ENCODE measurements around the gene NBDY.
A peak's percentile ranks its signal among the peaks of the same experiment; 100 is the strongest.
"Not testable (repeated sequence)": the region's sequence is repeated elsewhere in the genome, so short reads cannot be mapped to it uniquely, and the experiment has no call there.

The NBDY gene

GRCh38 chrX:56729152-56729850, at the start of gene NBDY:
TSS of gene NBDY (plus strand) at chrX:56729243. CDS start at chrX:56729354, 111 bp downstream.
- peak; percentile 71 for DNase-seq

GRCh38 chrX:56704530-56704929, 24.5 kb upstream of the NBDY start:
- not testable (repeated sequence) for DNase-seq

GRCh38 chrX:56726605-56727004, 2.4 kb upstream of the NBDY start:
- peak; percentile 80 for DNase-seq

GRCh38 chrX:56727531-56727930, 1.5 kb upstream of the NBDY start:
- DNase-seq: no peak

GRCh38 chrX:56728321-56728720, 722 bp upstream of the NBDY start:
- peak; percentile 6 for DNase-seq

GRCh38 chrX:56728752-56729151, 291 bp upstream of the NBDY start:
- peak; percentile 62 for DNase-seq

- peak; percentile 66 for DNase-seq
Observed at GRCh38 chrX:56733459-56734046, 4.5 kb downstream of the NBDY start.

GRCh38 chrX:56736219-56736618, 7.2 kb downstream of the NBDY start:
- no peak for DNase-seq

GRCh38 chrX:56738670-56739069, 9.6 kb downstream of the NBDY start:
- no peak for DNase-seq

- peak; percentile 25 for DNase-seq
Observed at GRCh38 chrX:56744996-56745395, 16.0 kb downstream of the NBDY start.

- no peak for DNase-seq
Observed at GRCh38 chrX:56746996-56747395, 18.0 kb downstream of the NBDY start.

GRCh38 chrX:56751071-56751470, 22.0 kb downstream of the NBDY start:
- no peak for DNase-seq

- DNase-seq: no peak
Observed at GRCh38 chrX:56757327-56757726, 28.3 kb downstream of the NBDY start.

GRCh38 chrX:56758456-56758855, 29.4 kb downstream of the NBDY start:
- DNase-seq: no peak

GRCh38 chrX:56759736-56760409, 30.8 kb downstream of the NBDY start:
- no peak for DNase-seq

GRCh38 chrX:56760410-56761124, 31.5 kb downstream of the NBDY start:
- not testable (repeated sequence) for DNase-seq

GRCh38 chrX:56761167-56761566, 32.1 kb downstream of the NBDY start:
- DNase-seq: no peak

GRCh38 chrX:56762220-56762619, 33.2 kb downstream of the NBDY start:
- no peak for DNase-seq

GRCh38 chrX:56762707-56763555, 33.9 kb downstream of the NBDY start:
- DNase-seq: no peak

GRCh38 chrX:56763556-56764152, 34.6 kb downstream of the NBDY start:
- DNase-seq: no peak

GRCh38 chrX:56764153-56764974, 35.3 kb downstream of the NBDY start:
- no peak for DNase-seq
